Kidney capillary endothelial cell (primary cell): ENCODE data around the gene ST6GALNAC1.

ENCODE experiments used
- DNase-seq: peaks from one replicate; pipeline ENCODE4 v3.0.0-alpha.2; 2018; ENCODE audit warnings: low spot score

Gene ST6GALNAC1

DNA sequence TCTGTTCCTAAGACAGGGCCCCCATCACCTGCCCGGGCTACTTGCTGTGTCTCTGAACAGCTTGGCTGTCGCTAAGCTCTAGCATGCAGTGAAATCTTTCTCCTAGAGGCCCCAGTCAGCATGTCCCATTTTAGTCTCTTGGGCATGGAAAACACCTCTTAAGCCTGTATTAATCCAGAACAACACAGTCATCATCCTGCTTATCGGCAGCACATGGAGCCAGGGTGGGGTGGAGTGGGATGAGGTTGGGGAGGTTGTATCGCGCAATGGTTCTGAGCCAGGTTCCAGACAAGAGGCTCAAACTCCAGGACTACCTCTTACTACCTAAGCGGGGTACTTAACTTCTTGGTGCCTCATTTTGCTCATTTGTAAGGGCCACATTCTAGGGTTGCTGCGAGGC lies 65.7 kb downstream of the ST6GALNAC1 start:
- no peak for DNase-seq

- no peak for DNase-seq
Measured at GRCh38 chr17:76576189-76576588, 67.4 kb downstream of the ST6GALNAC1 start.

DNA sequence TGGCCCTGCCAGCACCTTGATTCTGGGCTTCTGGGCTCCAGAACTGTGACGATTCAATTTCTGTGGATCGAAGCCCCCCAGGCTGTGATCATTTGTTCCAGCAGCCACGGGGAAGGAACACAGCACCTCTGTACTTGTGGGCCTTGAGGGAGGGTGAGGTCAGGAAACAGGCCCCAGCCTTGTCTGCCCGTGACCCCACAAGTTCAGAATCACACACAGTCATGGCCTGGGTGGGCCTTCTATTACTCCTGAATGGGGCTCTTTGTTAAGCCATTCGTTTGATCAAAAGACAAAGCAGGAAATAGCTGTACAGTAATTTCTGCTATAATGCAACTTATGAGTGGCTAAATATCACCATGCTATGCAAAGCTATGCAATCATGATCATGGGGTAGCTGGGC lies 68.0 kb downstream of the ST6GALNAC1 start:
- DNase-seq: no peak
